A549 (cell line): ENCODE data around the gene USP46.

Source experiments
- BHLHE40 ChIP-seq: IDR thresholded peaks from 2 replicates; pipeline ENCODE4 v1.6.1; 2012; ENCODE audit warnings: low read depth, low read length, inconsistent platforms
- CBX8 ChIP-seq: fragments of 200-600 bp; sonication (generic); IDR thresholded peaks from 2 replicates; pipeline ENCODE4 v1.6.1; 2016
- CHD2 ChIP-seq: fragments of 150-350 bp; IDR thresholded peaks from 2 replicates; pipeline ENCODE4 v1.6.1; 2014; ENCODE audit warnings: low read length; ENCODE audit not compliant: partially characterized antibody
- CTCF ChIP-seq: fragments of >200 bp; sonication (Bioruptor Twin); formaldehyde crosslinking; IDR thresholded peaks from 3 replicates; pipeline ENCODE4 v1.5.1; 2016
- EP300 ChIP-seq, 2 experiments: fragments of >200 bp; sonication (Bioruptor Twin); formaldehyde crosslinking; IDR thresholded peaks; 2 replicates in 1 of 2; 3 replicates in 1 of 2; pipeline ENCODE4 v1.6.1; 2016 to 2017
- HOXA7 ChIP-seq: fragments of 250-450 bp; sonication (Bioruptor Pico); IDR thresholded peaks from 2 replicates; pipeline ENCODE4 v1.5.0; 2020; ENCODE audit warnings: mild to moderate bottlenecking, moderate library complexity
- PBX3 ChIP-seq: IDR thresholded peaks from 2 replicates; pipeline ENCODE4 v1.6.1; 2012
- SREBF2 ChIP-seq: fragments of 450-650 bp; IDR thresholded peaks from 2 replicates; pipeline ENCODE4 v1.6.1; 2014; ENCODE audit warnings: mild to moderate bottlenecking, moderate library complexity
- ZC3H11A ChIP-seq: fragments of 450-650 bp; IDR thresholded peaks from 2 replicates; pipeline ENCODE4 v1.6.1; 2014; ENCODE audit warnings: antibody characterized with exemption, mild to moderate bottlenecking
- ZFP36 ChIP-seq: fragments of 450-650 bp; IDR thresholded peaks from 2 replicates; pipeline ENCODE4 v1.6.1; 2014; ENCODE audit warnings: borderline replicate concordance; ENCODE audit not compliant: partially characterized antibody
- TF ChIP-seq, protein P1 (sequence below): IDR thresholded peaks from 2 replicates; pipeline ENCODE4 v1.6.1; 2012; ENCODE audit warnings: low read depth, borderline replicate concordance

GRCh38 chr4:52550186-52550585 is 108.9 kb downstream of the USP46 start:
- TF ChIP-seq CTCF (no peak), CBX8 (no peak), BHLHE40 (no peak), SREBF2 (no peak), PBX3 (no peak), CHD2 (no peak), ZFP36 (no peak), EP300 (IDR thresholded peaks at IDR 0.05) (no peak), ZC3H11A (no peak), HOXA7 (no peak)
- TF ChIP-seq, protein P1, sequence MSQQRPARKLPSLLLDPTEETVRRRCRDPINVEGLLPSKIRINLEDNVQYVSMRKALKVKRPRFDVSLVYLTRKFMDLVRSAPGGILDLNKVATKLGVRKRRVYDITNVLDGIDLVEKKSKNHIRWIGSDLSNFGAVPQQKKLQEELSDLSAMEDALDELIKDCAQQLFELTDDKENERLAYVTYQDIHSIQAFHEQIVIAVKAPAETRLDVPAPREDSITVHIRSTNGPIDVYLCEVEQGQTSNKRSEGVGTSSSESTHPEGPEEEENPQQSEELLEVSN = no peak
